Ovary (tissue), 9 donors: ENCODE results near the gene CLEC17A. TPM values are rescaled to one million over a fixed set of nuclear protein-coding genes. Genes with fewer than 3 reads are reported as not detected.
"Not testable (repeated sequence)": the region's sequence is repeated elsewhere in the genome, so short reads cannot be mapped to it uniquely, and the experiment has no call there.

Experiments used
- DNase-seq, 5 donors: peaks; one replicate each; pipeline ENCODE4 v3.0.0-alpha.2; 2019 to 2020
- H3K27ac ChIP-seq, 2 donors: fragments of 200-600 bp; one replicate each; pipeline versions ENCODE4 v1.5.1 to v1.8.0; 2019 to 2022
- H3K27me3 ChIP-seq: fragments of 200-600 bp; one replicate; pipeline ENCODE4 v1.8.0; 2022
- H3K36me3 ChIP-seq: fragments of 200-600 bp; sonication (generic); one replicate; pipeline ENCODE4 v1.5.1; 2019
- H3K4me1 ChIP-seq: one replicate; pipeline ENCODE4 v1.8.1; 2013; ENCODE audit warnings: mild to moderate bottlenecking, moderate library complexity; ENCODE audit not compliant: insufficient read depth
- H3K4me3 ChIP-seq: fragments of 200-600 bp; sonication (generic); one replicate; pipeline ENCODE4 v1.5.1; 2017
- H3K9me3 ChIP-seq, 2 donors: fragments of 200-600 bp in 1 of 2; sonication (generic) in 1 of 2; one replicate each; pipeline versions ENCODE4 v1.5.1 to v1.8.1; 2013 to 2019; ENCODE audit warnings: mild to moderate bottlenecking in 1 of 2, moderate library complexity in 1 of 2
- CTCF ChIP-seq, 3 donors: fragments of 450-650 bp in 2 of 3; fragments of 200-600 bp in 1 of 3; IDR thresholded peaks; one replicate each; pipeline versions ENCODE4 v1.5.1 to v1.8.0; 2016 to 2022; ENCODE audit warnings: antibody characterized with exemption in 3 of 3, mild to moderate bottlenecking in 1 of 3
- EP300 ChIP-seq: sonication (generic); formaldehyde crosslinking; IDR thresholded peaks from one replicate; pipeline ENCODE4 v1.6.1; 2017; ENCODE audit warnings: antibody characterized with exemption
- POLR2A ChIP-seq: fragments of 450-650 bp; IDR thresholded peaks from one replicate; pipeline ENCODE4 v1.6.1; 2017; ENCODE audit warnings: antibody characterized with exemption, mild to moderate bottlenecking, moderate library complexity
- WGBS, 3 donors: extraction: QIAGEN DNeasy Blood & Tissue Kit in 1 of 3; methylation state at CpG; one replicate each; pipeline versions ENCODE4 v1.1.5 to v1.1.7; 2013 to 2017; 5-methylcytosine and 5-hydroxymethylcytosine counted together
- intact Hi-C, 4 donors: fragments of 100-400 bp; cut with DNase I; formaldehyde crosslinking; loops; one replicate each; pipeline versions ENCODE4 v1.11.0 to v1.15.1; 2022 to 2023
- polyA plus RNA-seq, 2 donors: library from polyadenylated mRNA; stranded (reverse); fragments of 200-250 nt in 1 of 2; fragments of 350-450 nt in 1 of 2; fragmentation: Illumina TruSeq in 1 of 2; extraction: RNeasy Lipid Tissue Mini Kit (QIAGEN cat#74804) in 1 of 2; gene quantifications; one replicate each; pipeline ENCODE4 v1.2.3, GENCODE V29; 2013 to 2014
- total RNA-seq, 7 donors: library from RNA; depleted of rRNA in 2 of 7; stranded (reverse); fragments of >200 nt in 2 of 7; fragmentation: NEBNext Ultra II Directional in 3 of 7; extraction: Animal tissue kit (Norgen Biotek cat#: 25700) in 3 of 7; gene quantifications; one replicate each; pipeline versions ENCODE4 v1.1.0 to v1.2.4, GENCODE V29; 2016 to 2023
- donor health status: DM: no; HTN: no; CAD: no; lungs with moderate emphysema.
- donor health status: DM: no; HTN: no; CAD: no.
- donor health status: Bipolar disorder and iron deficiency.
- donor health status: DM: yes; HTN: yes; CAD: no.
- donor health status: DM: no; HTN: no; CAD: no.
- donor health status: DM: yes; HTN: yes; CAD: no.

Gene CLEC17A
- total and polyA plus RNA-seq, 9 donors = 0.12 to 0.20 (median 0.20) TPM; not detected in 6

- Histone ChIP-seq H3K4me3 (no peak overlapping the region), H3K9me3 (no peaks in the 10 kb centered on the region), H3K27me3 (no peaks in the 10 kb centered on the region), H3K4me1 (peaks cover 5% of the 10 kb centered on the region), H3K36me3 (no peaks in the 10 kb centered on the region), H3K27ac (no peak overlapping the region)
- WGBS, 3 donors = 61 to 67% (median 66%) methylated on average over 13 to 15 of the region's 15 CpGs
- DNase-seq = no peak
- intact Hi-C loops = no loop called here
- TF ChIP-seq POLR2A (no peak), EP300 (no peak), CTCF (IDR thresholded peaks at IDR 0.05) (no peak)
Measured at GRCh38 chr19:14550201-14550754, 32.6 kb upstream of the CLEC17A start.

- DNase-seq, intact Hi-C loops, H3K9me3 ChIP-seq, H3K27ac ChIP-seq, H3K27me3 ChIP-seq, H3K4me1 ChIP-seq, H3K4me3 ChIP-seq, H3K36me3 ChIP-seq: not testable (repeated sequence)
- 74 to 80% (median 77%) methylated on average over 12 of the region's 12 CpGs for WGBS, 3 donors
Measured at GRCh38 chr19:14551134-14552005, 31.5 kb upstream of the CLEC17A start.

- H3K36me3 ChIP-seq, H3K4me1 ChIP-seq, H3K9me3 ChIP-seq, DNase-seq, intact Hi-C loops, H3K27ac ChIP-seq, H3K27me3 ChIP-seq, H3K4me3 ChIP-seq: not testable (repeated sequence)
- WGBS, 3 donors = 33 to 59% (median 43%) methylated on average over 8 of the region's 8 CpGs
Measured at GRCh38 chr19:14552006-14552360, 30.9 kb upstream of the CLEC17A start.

- DNase-seq = no peak
- Histone ChIP-seq H3K9me3 (no peaks in the 10 kb centered on the region), H3K36me3 (no peaks in the 10 kb centered on the region), H3K4me1 (peaks cover 9% of the 10 kb centered on the region), H3K27me3 (no peaks in the 10 kb centered on the region), H3K27ac (no peak overlapping the region), H3K4me3 (no peak overlapping the region)
- WGBS, 3 donors = 90 to 95% (median 91%) methylated on average over 35 of the region's 35 CpGs
- TF ChIP-seq CTCF (IDR thresholded peaks at IDR 0.05) = no peak
- TF ChIP-seq POLR2A = no peak
- TF ChIP-seq EP300 = no peak
- intact Hi-C loops = no loop called here
Measured at GRCh38 chr19:14553042-14553938, 29.6 kb upstream of the CLEC17A start.

- Histone ChIP-seq H3K9me3 (no peaks in the 10 kb centered on the region), H3K4me1 (peaks cover 9% of the 10 kb centered on the region), H3K36me3 (no peaks in the 10 kb centered on the region), H3K27ac (no peak overlapping the region), H3K27me3 (no peaks in the 10 kb centered on the region), H3K4me3 (no peak overlapping the region)
- TF ChIP-seq EP300 = no peak
- TF ChIP-seq POLR2A = no peak
- TF ChIP-seq CTCF (IDR thresholded peaks at IDR 0.05) = no peak
- DNase-seq = no peak
- intact Hi-C loops = no loop called here
- 75 to 80% (median 75%) methylated on average over 9 of the region's 9 CpGs for whole genome bisulfite sequencing, 3 donors
Measured at GRCh38 chr19:14553939-14554243, 29.0 kb upstream of the CLEC17A start.
